ENCODE results near the gene AOC1.

GRCh38 chr7:150835702-150836280 lies 16.5 kb upstream of the AOC1 start:
- no peak for TF ChIP-seq CTCF (IDR thresholded peaks at IDR 0.05)
- no peak for TF ChIP-seq POLR2A (IDR thresholded peaks at IDR 0.05)
